H1 (cell line): ENCODE measurements around the gene GMNN. TPM values are rescaled to one million over a fixed set of nuclear protein-coding genes. Genes with fewer than 3 reads are reported as not detected.

Experiments used
- CBX8 ChIP-seq: fragments of 300-800, 300-1000 bp; sonication (generic); IDR thresholded peaks from 2 replicates; pipeline ENCODE4 v1.7.1; 2016; ENCODE audit warnings: low read depth, low read length, borderline replicate concordance
- CHD2 ChIP-seq: IDR thresholded peaks from 2 replicates; pipeline ENCODE4 v1.6.1; 2012; ENCODE audit warnings: low read length, improper control_type of control experiment
- CREB1 ChIP-seq: IDR thresholded peaks from 2 replicates; pipeline ENCODE4 v1.6.1; 2012; ENCODE audit warnings: inconsistent platforms
- CTCF ChIP-seq, 3 experiments: IDR thresholded peaks; 1 replicate in 2 of 3; 2 replicates in 1 of 3; pipeline versions ENCODE4 v1.5.1 to v1.6.1; 2011; ENCODE audit warnings: low read length in 3 of 3, mild to moderate bottlenecking in 3 of 3, inconsistent platforms in 2 of 3, low read depth in 1 of 3, moderate library complexity in 1 of 3; ENCODE audit not compliant: insufficient read depth in 1 of 3; ENCODE audit errors: control extremely low read depth in 1 of 3
- GTF2F1 ChIP-seq: IDR thresholded peaks from 2 replicates; pipeline ENCODE4 v1.6.1; 2012; ENCODE audit warnings: low read depth, low read length, improper control_type of control experiment, borderline replicate concordance
- KDM4A ChIP-seq: IDR thresholded peaks from one replicate; pipeline ENCODE4 v1.7.1; 2012; ENCODE audit warnings: low read depth, mild to moderate bottlenecking, moderate library complexity, low read length, inconsistent platforms; ENCODE audit not compliant: severe bottlenecking
- NRF1 ChIP-seq: IDR thresholded peaks from 2 replicates; pipeline ENCODE4 v1.6.1; 2011; ENCODE audit warnings: mild to moderate bottlenecking, low read depth, low read length, improper control_type of control experiment
- POLR2AphosphoS5 ChIP-seq: IDR thresholded peaks from 2 replicates; pipeline ENCODE4 v1.6.1; 2011; ENCODE audit warnings: low read depth, low read length
- POU5F1 ChIP-seq: IDR thresholded peaks from 2 replicates; pipeline ENCODE4 v1.6.1; 2011; ENCODE audit warnings: low read depth, mild to moderate bottlenecking, low read length, moderate library complexity
- RFX5 ChIP-seq: IDR thresholded peaks from 2 replicates; pipeline ENCODE4 v1.6.1; 2011; ENCODE audit warnings: low read depth, low read length, improper control_type of control experiment, borderline replicate concordance
- RNF2 ChIP-seq: fragments of 200-900, 300-1000 bp; sonication (generic); IDR thresholded peaks from 2 replicates; pipeline ENCODE4 v1.7.1; 2016; ENCODE audit warnings: borderline replicate concordance, low read depth, mild to moderate bottlenecking, antibody characterized with exemption, low read length; ENCODE audit not compliant: poor library complexity, severe bottlenecking; ENCODE audit errors: missing control alignments
- SAP30 ChIP-seq: fragments of 300-600 bp; sonication (generic); IDR thresholded peaks from 2 replicates; pipeline ENCODE4 v1.7.1; 2012; ENCODE audit warnings: low read length, moderate library complexity, mild to moderate bottlenecking, inconsistent platforms; ENCODE audit not compliant: insufficient read depth, insufficient replicate concordance
- SIRT6 ChIP-seq: IDR thresholded peaks from one replicate; pipeline ENCODE4 v1.7.1; 2012; ENCODE audit warnings: low read length, inconsistent platforms
- SP2 ChIP-seq: IDR thresholded peaks from 2 replicates; pipeline ENCODE4 v1.6.1; 2012; ENCODE audit warnings: mild to moderate bottlenecking, low read length, inconsistent platforms
- TAF1 ChIP-seq: IDR thresholded peaks from 2 replicates; pipeline ENCODE4 v1.6.1; 2011; ENCODE audit warnings: mild to moderate bottlenecking, low read depth, low read length
- TAF7 ChIP-seq: optimal IDR thresholded peaks from 2 replicates; pipeline ENCODE3; 2011; ENCODE audit warnings: low read depth, mild to moderate bottlenecking, inconsistent platforms, low read length, moderate library complexity, borderline replicate concordance
- ZNF274 ChIP-seq: IDR thresholded peaks from 2 replicates; pipeline ENCODE4 v1.7.0; 2012; ENCODE audit warnings: low read length, borderline replicate concordance; ENCODE audit errors: extremely low read depth
- polyA plus RNA-seq, 7 experiments: library from polyadenylated mRNA; depleted of rRNA in 3 of 7; stranded (reverse) in 5 of 7; unstranded in 2 of 7; fragments of >200 nt in 5 of 7; fragments of 200-250 nt in 2 of 7; gene quantifications; 1 replicate in 5 of 7; 2 replicates in 1 of 7; 4 replicates in 1 of 7; pipeline versions ENCODE4 v1.2.1 to v1.2.3, GENCODE V29; 2011 to 2013; ENCODE audit warnings: missing spikeins in 2 of 7, mixed read lengths in 2 of 7
- total RNA-seq: library from RNA; stranded (reverse); fragmentation: NEBNext Ultra II Directional; extraction: Animal tissue kit (Norgen Biotek cat#: 25700); gene quantifications from 2 replicates; pipeline ENCODE4 v1.2.1, GENCODE V29; 2021
- TF ChIP-seq, protein P1 (sequence below): IDR thresholded peaks from 2 replicates; pipeline ENCODE4 v1.6.1; 2012; ENCODE audit warnings: low read length, inconsistent platforms
- TF ChIP-seq, protein P2 (sequence below): IDR thresholded peaks from 2 replicates; pipeline ENCODE4 v1.6.1; 2011; ENCODE audit warnings: low read depth, mild to moderate bottlenecking, low read length; ENCODE audit not compliant: insufficient read depth

GMNN gene
- total and polyA plus RNA-seq, 2 of the 8 experiments (the other 6 are each of a cell fraction or from before 2014, with no cell fraction given): 65.9 to 101 TPM

DNA sequence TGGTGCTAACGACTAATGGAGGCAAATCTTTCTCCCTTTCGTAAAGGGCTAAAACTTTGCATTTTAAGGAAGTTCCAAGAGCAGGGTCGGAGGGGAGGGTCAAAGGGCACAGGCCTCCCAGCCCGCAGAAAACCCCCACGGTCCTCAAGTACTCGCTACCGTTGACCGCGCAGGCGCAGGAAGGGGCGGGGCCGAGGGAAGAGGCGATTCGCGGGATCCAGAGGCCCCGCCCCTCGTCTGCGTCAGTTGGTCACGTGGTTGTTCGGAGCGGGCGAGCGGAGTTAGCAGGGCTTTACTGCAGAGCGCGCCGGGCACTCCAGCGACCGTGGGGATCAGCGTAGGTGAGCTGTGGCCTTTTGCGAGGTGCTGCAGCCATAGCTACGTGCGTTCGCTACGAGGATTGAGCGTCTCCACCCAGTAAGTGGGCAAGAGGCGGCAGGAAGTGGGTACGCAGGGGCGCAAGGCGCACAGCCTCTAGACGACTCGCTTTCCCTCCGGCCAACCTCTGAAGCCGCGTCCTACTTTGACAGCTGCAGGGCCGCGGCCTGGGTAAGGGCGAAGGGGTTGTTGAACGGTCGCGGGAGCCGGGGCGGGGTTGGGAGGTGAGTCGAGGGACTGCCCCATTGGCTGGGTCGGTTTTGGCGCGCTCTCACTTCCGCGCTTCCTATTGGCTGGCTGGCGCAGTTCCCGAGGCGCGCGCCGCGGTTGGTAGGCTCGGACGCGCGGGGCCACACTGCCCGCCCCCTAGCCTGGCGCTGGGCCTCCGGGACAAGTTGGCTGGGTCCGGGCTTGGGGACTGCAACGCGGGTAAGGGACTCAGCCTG, at the start of gene GMNN (continued):
- TF ChIP-seq GTF2F1 (0 out of 2 replicates have a peak, but pooled peaks have one; percentile 39), POLR2AphosphoS5 (peak; percentile 95), ZNF274 (no peak), CTCF (IDR thresholded peaks at IDR 0.05; ENCODE audit: control extremely low read depth in 1 of 3, insufficient read depth in 1 of 3, low read depth in 1 of 3, low read length in 3 of 3) (no peak), SAP30 (peak; percentile 97), RFX5 (no peak), CBX8 (no peak), RNF2 (no peak), POU5F1 (no peak), TAF7 (peak; percentile 86), KDM4A (peak; percentile 87), SP2 (no peak), SIRT6 (no peak), TAF1 (peak; percentile 83), CREB1 (peak; percentile 12; the same call in 1 of the 2 replicates), CHD2 (peak; percentile 66), NRF1 (peak; percentile 75)
- TF ChIP-seq, protein P1, sequence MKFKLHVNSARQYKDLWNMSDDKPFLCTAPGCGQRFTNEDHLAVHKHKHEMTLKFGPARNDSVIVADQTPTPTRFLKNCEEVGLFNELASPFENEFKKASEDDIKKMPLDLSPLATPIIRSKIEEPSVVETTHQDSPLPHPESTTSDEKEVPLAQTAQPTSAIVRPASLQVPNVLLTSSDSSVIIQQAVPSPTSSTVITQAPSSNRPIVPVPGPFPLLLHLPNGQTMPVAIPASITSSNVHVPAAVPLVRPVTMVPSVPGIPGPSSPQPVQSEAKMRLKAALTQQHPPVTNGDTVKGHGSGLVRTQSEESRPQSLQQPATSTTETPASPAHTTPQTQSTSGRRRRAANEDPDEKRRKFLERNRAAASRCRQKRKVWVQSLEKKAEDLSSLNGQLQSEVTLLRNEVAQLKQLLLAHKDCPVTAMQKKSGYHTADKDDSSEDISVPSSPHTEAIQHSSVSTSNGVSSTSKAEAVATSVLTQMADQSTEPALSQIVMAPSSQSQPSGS: no peak
- TF ChIP-seq, protein P2, sequence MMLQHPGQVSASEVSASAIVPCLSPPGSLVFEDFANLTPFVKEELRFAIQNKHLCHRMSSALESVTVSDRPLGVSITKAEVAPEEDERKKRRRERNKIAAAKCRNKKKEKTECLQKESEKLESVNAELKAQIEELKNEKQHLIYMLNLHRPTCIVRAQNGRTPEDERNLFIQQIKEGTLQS: peak; percentile 29; the same call in 1 of the 2 replicates
